MCF 10A (cell line): ENCODE results near the gene LGALS1. TPM values are rescaled to one million over a fixed set of nuclear protein-coding genes. Genes with fewer than 3 reads are reported as not detected.

Experiments
- Bru-seq: library from RNA; stranded (reverse); fragments of 400-500 nt; gene quantifications from one replicate; lab custom pipeline; 2021; lab: Mats Ljungman, UMichigan
- BruChase-seq, 2 experiments: library from RNA; stranded (reverse); fragments of 400-500 nt; gene quantifications; one replicate each; lab custom pipeline; 2021; lab: Mats Ljungman, UMichigan
- BruUV-seq: library from RNA; stranded (reverse); fragments of 400-500 nt; replicated peaks from 2 replicates; lab custom pipeline; 2021; lab: Mats Ljungman, UMichigan
- CTCF ChIA-PET: fragments of 300-600 bp; sonication (Branson Sonifier 250); formaldehyde crosslinking; extraction: SDS; loops from one replicate; lab custom pipeline; 2021; ENCODE audit warnings: antibody characterized with exemption, inconsistent platforms; lab: Yijun Ruan, JAX
- POLR2A ChIA-PET: fragments of 300-600, 350-650 bp; sonication (Branson Sonifier 250); formaldehyde crosslinking; extraction: SDS; loops from one replicate; lab custom pipeline; 2020; ENCODE audit warnings: antibody characterized with exemption, inconsistent platforms; lab: Yijun Ruan, JAX
- DNase-seq: peaks from one replicate; pipeline ENCODE4 v3.0.0-alpha.2; 2018; ENCODE audit not compliant: unreplicated experiment
- H3K27ac Mint-ChIP-seq: one replicate; pipeline ENCODE4 v1.8.0; 2022; ENCODE audit warnings: mild to moderate bottlenecking, low read depth, mixed read lengths; ENCODE audit not compliant: unreplicated experiment
- H3K27me3 Mint-ChIP-seq: one replicate; pipeline ENCODE4 v1.8.0; 2022; ENCODE audit warnings: mixed read lengths; ENCODE audit not compliant: insufficient read depth, unreplicated experiment
- H3K36me3 Mint-ChIP-seq: one replicate; pipeline ENCODE4 v1.8.0; 2022; ENCODE audit warnings: mild to moderate bottlenecking, moderate library complexity, mixed read lengths; ENCODE audit not compliant: insufficient read depth, unreplicated experiment
- H3K4me1 Mint-ChIP-seq: one replicate; pipeline ENCODE4 v1.8.0; 2022; ENCODE audit warnings: mixed read lengths; ENCODE audit not compliant: insufficient read depth, unreplicated experiment
- H3K4me3 Mint-ChIP-seq: one replicate; pipeline ENCODE4 v1.8.0; 2022; ENCODE audit warnings: mild to moderate bottlenecking, moderate library complexity, mixed read lengths; ENCODE audit not compliant: unreplicated experiment
- H3K9me3 Mint-ChIP-seq: one replicate; pipeline ENCODE4 v1.8.0; 2022; ENCODE audit warnings: mixed read lengths; ENCODE audit not compliant: unreplicated experiment
- intact Hi-C: fragments of 100-400 bp; cut with micrococcal nuclease; formaldehyde crosslinking; loops from 2 replicates; pipeline ENCODE4 v1.14.1; 2022
- long read RNA-seq: library from polyadenylated mRNA; stranded (forward); transcript quantifications from one replicate; pipeline ENCODE4 v2.0.0, GENCODE V29; 2022
- total RNA-seq: library from RNA; stranded (reverse); gene quantifications from 2 replicates; pipeline ENCODE4 v1.2.3, GENCODE V29; 2022
- TF ChIP-seq, protein P1 (sequence below): fragments of 200-600 bp; IDR thresholded peaks from one replicate; pipeline ENCODE4 v1.8.0; 2022; ENCODE audit warnings: antibody characterized with exemption, mild to moderate bottlenecking; ENCODE audit not compliant: unreplicated experiment

The LGALS1 gene
- 1,407 and 1,635 TPM in 2 replicates for total RNA-seq
- Bru-seq, nascent RNA: percentile 98 among the genes with signal in this experiment
- BruChase-seq, experiment 1, labeled RNA remaining after a 6-hour chase: percentile 97 among the genes with signal in this experiment
- BruChase-seq, experiment 2, labeled RNA remaining after a 2-hour chase: percentile 96 among the genes with signal in this experiment
- long read RNA-seq, transcript LGALS1-202 (4 exons, 637 nt): minor isoform, 37 of 1,213 reads
- long read RNA-seq, transcript LGALS1-201 (4 exons, 560 nt): major isoform, 1,094 of 1,213 reads
- long read RNA-seq, partial matches to known transcripts: 20 of 1,213 reads
- long read RNA-seq, other reads (novel, unspliced or antisense): 62 of 1,213 reads

DNA sequence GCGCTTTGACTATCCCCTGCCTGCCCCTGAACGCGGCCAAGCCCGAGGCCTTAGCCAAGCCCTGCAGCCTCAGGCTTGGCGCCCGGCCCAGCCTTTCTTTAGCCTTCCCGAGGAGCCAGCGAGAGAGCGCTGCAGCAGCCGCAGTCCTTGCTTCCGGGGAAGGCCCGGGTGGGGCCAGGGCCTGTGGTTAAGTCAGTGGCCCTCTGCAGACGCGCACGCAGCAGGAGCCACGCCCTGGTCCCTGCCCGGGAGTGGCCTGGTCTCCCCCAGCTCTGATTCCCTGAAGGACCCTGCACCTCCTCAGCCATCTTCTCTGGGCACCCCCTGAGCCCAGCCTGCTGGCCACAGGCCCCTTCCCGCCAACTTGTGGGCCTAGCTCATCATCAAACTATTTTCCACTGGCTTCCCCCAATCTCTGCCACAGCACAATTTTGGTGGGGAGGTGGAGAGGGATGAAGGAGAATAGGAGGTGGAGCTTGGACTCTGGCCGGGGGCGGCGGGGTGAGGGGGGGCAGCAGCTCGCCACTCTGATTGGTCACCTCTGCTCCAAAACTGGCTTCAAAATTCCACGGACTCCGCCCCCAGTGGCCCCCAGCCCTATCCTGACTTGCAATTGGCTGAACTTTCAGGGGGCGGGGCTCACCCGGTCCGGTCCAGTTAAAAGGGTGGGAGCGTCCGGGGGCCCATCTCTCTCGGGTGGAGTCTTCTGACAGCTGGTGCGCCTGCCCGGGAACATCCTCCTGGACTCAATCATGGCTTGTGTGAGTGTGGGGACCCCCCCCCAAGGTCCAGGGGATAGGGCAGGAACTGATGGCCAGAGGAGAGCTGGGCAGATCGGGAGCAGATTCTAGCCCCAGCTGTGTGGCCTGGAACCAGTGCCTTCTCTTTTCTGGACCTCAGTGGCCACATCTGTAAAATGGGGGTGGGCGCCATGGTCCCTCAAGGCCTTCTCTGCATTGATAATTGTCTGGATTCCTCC lies at the start of gene LGALS1:
Gene LGALS1 (plus strand): TSS at position 686 of the 979 bp plus-strand sequence. CDS start 67 bp downstream, at position 753.
- TSS peak; percentile 74 for BruUV-seq
- intact Hi-C loops: loop anchor here (1.0 to 5.0 kb wide), 3 partner anchors 32 to 78 kb away; partner anchors contain the start of gene GGA1
- H3K27me3 Mint-ChIP-seq: no peaks in the 10 kb centered on the region
- no peak within 1 kb of the TSS for H3K27ac Mint-ChIP-seq
- peak; percentile 95 for DNase-seq
- ChIA-PET CTCF (interaction anchor here (0.5 to 2.6 kb wide), 8 partner anchors 11 to 117 kb away, joined by 3 to 11 read pairs (median 3); partner anchors contain the start of gene NOL12), POLR2A (interaction anchor here (0.6 to 5.1 kb wide), 12 partner anchors 9 to 133 kb away, joined by 3 to 49 read pairs (median 6); partner anchors contain the start of genes GCAT, GGA1, NOL12 and PDXP)
- peaks cover 22% of the 10 kb centered on the region for H3K4me1 Mint-ChIP-seq
- H3K36me3 Mint-ChIP-seq: peaks cover 31% of the 10 kb centered on the region
- peak within 1 kb of the TSS; percentile 75 for H3K4me3 Mint-ChIP-seq
- H3K9me3 Mint-ChIP-seq: no peaks in the 10 kb centered on the region
- TF ChIP-seq, protein P1, sequence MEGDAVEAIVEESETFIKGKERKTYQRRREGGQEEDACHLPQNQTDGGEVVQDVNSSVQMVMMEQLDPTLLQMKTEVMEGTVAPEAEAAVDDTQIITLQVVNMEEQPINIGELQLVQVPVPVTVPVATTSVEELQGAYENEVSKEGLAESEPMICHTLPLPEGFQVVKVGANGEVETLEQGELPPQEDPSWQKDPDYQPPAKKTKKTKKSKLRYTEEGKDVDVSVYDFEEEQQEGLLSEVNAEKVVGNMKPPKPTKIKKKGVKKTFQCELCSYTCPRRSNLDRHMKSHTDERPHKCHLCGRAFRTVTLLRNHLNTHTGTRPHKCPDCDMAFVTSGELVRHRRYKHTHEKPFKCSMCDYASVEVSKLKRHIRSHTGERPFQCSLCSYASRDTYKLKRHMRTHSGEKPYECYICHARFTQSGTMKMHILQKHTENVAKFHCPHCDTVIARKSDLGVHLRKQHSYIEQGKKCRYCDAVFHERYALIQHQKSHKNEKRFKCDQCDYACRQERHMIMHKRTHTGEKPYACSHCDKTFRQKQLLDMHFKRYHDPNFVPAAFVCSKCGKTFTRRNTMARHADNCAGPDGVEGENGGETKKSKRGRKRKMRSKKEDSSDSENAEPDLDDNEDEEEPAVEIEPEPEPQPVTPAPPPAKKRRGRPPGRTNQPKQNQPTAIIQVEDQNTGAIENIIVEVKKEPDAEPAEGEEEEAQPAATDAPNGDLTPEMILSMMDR: no peak

DNA sequence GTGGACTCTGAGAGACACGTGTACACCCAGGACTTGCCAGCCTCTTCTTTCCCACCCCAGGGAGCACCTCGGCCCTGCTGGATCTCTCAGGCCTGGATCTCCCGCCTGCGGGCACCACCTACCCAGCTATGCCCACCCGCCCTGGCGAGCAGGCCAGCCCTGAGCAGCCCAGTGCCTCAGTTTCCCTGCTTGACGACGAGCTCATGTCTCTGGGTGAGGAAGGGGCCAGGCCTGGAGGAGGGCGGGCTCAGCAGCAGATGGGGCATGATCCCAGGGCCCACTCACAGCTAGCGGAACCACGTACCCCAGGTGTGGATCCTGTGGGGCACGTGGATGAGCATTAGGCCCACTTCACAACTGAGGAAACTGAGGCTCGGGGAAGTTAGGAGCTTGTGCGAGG lies 49.7 kb upstream of the LGALS1 start:
- POLR2A ChIA-PET: interaction anchor here (0.6 kb wide), 1 partner anchor 232 kb away, joined by 4 read pairs; no protein-coding TSS in a partner anchor

DNA sequence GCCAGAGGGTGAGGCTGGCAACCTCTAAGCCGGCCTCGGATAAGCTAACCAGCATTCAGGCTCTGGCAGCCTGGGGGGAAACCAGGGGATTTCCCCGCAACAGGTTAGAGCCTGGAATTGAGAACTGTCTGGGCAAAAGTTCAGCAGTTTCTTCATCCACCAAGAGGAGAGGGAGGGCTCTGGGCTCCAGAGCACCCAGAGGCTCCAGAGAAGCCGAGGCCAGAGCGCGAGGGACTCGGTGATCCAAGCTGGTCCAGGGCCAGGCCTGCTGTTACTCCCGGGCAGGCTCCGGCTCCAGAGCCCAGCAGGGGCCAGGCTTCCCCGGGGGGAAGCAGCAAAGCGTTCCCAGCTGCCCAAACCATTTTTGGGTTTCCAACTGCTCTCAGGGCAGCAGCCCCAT lies 49.3 kb upstream of the LGALS1 start:
- TF ChIP-seq, protein P1: no peak
- CTCF ChIA-PET: interaction anchor here (0.7 to 10.9 kb wide), 4 partner anchors 11 to 19 kb away, joined by 3 to 112 read pairs (median 6); partner anchors contain the start of gene SH3BP1
- BruUV-seq: no TSS peak

More for the DNA sequence above, 49.7 kb upstream of the LGALS1 start:
- H3K9me3 Mint-ChIP-seq: no peaks in the 10 kb centered on the region
- CTCF ChIA-PET: interaction anchor here (0.7 to 10.9 kb wide), 6 partner anchors 11 to 56 kb away, joined by 3 to 112 read pairs (median 4); partner anchors contain the start of gene SH3BP1
- H3K27me3 Mint-ChIP-seq: no peaks in the 10 kb centered on the region
- intact Hi-C loops: no loop called here
- no peaks in the 10 kb centered on the region for H3K4me1 Mint-ChIP-seq
- TF ChIP-seq, protein P1: no peak
- peaks cover 19% of the 10 kb centered on the region for H3K36me3 Mint-ChIP-seq
- no peak overlapping the region for H3K4me3 Mint-ChIP-seq
- H3K27ac Mint-ChIP-seq: no peak overlapping the region
- no peak for DNase-seq
- BruUV-seq: no TSS peak

More for the DNA sequence above, 49.3 kb upstream of the LGALS1 start:
- intact Hi-C loops: no loop called here
- Mint-ChIP-seq H3K27ac (no peak overlapping the region), H3K9me3 (no peaks in the 10 kb centered on the region), H3K27me3 (no peaks in the 10 kb centered on the region), H3K4me3 (no peak overlapping the region), H3K4me1 (no peaks in the 10 kb centered on the region), H3K36me3 (peaks cover 18% of the 10 kb centered on the region)
- DNase-seq: no peak
- POLR2A ChIA-PET: interaction anchor here (0.6 to 1.2 kb wide), 2 partner anchors 10 to 231 kb away, joined by 4 to 5 read pairs; no protein-coding TSS in a partner anchor
